Midbrain (tissue), 1 donor: ENCODE data around the gene VCL.
"Not testable (repeated sequence)": the region's sequence is repeated elsewhere in the genome, so short reads cannot be mapped to it uniquely, and the experiment has no call there.

Experiments
- DNase-seq: peaks from one replicate; lab custom pipeline; 2025; lab: John Stamatoyannopoulos, UW

VCL gene

DNA sequence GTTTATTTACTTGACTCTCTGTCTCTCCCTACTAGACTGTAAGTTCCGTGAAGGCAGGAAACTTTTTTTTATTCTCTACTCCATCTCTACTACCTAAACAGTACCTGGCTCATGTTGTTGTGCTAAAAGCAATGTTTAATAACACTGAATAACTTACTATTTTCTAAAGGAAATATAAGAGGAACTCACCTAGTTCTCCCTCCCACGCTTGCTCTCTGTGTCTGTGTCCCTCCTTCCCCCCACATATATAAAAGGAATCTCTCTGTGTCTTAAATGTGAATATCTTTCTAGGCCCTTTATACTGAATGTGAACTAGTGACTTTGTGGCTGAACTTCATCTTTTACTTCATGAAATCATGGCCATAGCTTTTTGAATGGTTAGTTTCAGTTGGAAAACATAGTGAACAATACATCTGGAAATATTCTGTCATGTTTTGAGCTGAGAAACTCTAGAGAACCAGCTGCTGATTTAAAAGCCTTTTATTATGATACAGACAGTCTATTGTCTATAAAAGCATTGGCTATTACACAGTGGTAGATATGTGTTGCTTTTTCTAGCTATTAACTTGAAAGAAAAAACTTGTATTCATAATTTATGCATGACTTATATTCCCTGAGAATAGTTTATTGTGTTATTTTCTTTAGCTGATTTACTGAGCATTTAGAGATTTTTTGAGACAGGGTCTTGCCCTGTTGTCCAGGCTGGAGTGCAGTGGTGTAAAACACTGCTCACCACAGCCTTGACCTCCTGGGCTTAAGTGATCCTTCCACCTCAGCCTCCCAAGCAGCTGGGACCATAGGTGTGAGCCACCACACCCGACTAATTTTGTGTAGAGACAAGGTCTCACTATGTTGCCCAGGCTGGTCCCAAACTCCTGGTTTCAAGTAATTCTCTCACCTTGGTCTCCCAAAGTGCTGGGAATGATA, 42.5 kb downstream of the VCL start:
- DNase-seq = no peak

- DNase-seq = no peak
Measured at GRCh38 chr10:74044419-74044818, 46.5 kb downstream of the VCL start.

GRCh38 chr10:74047304-74047703, 49.4 kb downstream of the VCL start:
- DNase-seq = no peak

- no peak for DNase-seq
Measured at GRCh38 chr10:74047871-74048270, 50.0 kb downstream of the VCL start.

GRCh38 chr10:74048433-74048832, 50.5 kb downstream of the VCL start:
- DNase-seq = no peak

DNA sequence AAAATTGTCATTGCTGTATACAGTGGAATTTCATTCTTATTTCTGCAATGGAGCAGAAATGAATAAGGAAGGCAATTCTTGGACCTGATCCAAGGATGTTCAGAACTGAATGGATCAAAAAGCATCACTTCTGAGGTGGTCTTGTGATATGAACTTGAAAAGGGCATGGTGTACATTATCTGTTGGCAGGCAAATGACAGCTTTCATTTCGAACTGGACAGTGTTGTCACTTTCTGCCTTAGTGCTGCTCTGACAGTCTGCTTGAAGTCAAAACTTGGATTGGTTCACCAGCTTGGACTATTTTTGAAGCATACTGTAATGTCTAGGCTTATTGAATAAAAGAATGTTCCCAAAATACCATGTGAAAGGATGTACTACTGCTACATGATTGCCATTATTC, 52.0 kb downstream of the VCL start:
- DNase-seq = no peak

DNA sequence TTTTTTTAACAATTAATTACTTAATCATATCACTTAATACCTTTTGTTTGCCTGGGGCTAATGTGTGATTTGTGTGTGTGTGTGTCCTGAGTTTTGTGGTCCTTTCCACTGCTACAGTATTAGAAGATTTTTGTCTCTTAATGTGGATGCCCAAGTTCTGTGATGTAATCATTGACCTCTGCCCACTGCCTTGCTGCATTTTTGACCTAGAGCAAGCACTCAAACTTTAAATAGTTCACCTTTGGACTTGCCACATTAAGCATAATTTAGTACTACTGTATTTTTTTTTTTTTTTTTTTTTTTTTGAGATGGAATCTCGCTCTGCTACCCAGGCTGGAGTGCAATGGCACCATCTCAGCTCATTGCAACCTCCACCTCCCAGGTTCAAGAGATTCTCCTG, 52.7 kb downstream of the VCL start:
- DNase-seq = no peak

DNA sequence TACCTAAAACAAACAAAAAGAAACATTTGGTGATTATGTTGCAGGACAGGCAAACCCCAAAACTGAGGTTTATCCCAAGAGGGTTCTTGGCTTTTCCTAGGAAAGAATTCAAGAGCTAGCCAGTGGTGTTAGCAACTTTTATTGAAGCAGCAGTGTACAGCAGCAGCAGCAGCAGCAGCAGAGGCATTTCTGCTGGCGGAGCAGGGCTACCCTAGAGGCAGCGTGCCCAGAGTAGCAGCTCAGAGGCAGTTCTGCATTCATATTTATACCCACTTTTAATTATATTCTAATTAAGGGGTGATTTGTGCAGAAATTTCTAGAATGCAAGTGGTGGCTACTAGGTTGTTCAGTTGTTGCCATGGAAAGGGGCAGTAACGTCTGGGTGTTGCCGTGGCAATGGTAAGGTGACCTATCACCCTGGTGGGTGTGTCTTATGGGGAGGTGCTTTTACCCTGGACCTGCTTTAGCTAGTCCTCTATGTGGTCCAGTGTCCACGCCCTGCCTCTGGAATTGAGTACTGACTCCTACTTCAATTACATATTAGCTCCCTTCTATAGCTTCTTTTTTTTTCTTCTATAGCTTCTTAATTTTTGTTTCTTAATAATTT, 53.9 kb downstream of the VCL start:
- DNase-seq = no peak

DNA sequence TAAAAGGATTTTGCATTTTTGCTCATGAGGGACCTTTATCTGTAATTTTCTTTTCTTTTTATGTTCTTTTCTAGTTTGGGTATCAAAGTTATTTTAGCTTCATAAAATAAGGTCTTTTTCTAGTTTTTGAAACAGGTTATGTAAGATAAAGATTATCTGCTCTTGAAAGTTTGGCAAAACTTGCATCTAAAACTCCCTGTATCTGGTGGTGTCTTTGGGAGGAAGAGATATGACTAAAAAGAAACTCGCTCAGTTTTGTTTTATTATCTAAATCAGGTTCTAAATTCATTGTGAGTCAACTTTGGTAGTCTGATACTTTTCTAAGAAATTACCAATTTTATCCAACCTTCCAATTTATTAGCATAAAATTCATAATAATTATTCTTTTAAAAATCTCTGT, 55.1 kb downstream of the VCL start:
- DNase-seq = no peak

- no peak for DNase-seq
Measured at GRCh38 chr10:74055383-74056049, 57.6 kb downstream of the VCL start.

GRCh38 chr10:74056050-74056818, 58.3 kb downstream of the VCL start:
- no peak for DNase-seq

GRCh38 chr10:74058071-74058470, 60.2 kb downstream of the VCL start:
- no peak for DNase-seq

- DNase-seq = no peak
Measured at GRCh38 chr10:74058658-74059057, 60.7 kb downstream of the VCL start.

DNA sequence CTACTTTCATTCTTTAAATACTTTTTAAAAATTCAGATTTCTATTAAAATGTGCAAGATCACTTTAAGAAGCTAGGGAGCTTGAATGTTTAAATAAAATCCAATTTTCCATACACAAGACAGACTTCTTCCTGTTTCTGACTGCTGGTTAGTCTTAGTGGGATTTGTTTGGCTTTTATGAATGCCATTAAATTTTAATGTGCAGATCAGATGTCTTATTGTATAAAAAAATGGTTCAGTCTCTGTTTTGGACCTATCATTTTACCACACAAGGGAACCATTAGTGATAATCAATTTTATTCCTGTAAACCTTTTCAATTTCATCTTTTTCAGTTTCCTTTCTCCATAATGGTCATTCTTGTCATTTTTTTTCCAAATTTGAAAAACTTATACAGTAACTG, 63.2 kb downstream of the VCL start:
- DNase-seq = no peak

GRCh38 chr10:74061978-74062377, 64.1 kb downstream of the VCL start:
- DNase-seq = not testable (repeated sequence)

DNA sequence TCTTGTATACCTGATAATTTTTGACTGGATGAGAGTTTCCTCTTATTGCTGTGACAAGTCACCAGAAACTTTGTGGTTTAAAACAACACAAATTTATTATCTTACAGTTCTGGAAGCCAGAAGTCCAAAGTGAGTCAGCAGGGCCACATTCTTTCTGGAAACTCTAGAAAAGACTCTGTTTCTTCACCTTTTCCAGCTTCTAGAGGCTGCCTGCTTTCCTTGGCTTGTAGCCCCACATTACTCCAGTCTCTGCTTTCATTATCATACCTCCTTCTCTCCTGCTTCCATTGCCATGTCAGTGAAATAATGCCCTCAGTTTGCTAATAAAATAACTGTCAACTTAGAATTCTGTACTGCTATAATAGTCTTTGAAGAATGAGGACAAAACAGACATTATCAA, 65.3 kb downstream of the VCL start:
- no peak for DNase-seq

DNA sequence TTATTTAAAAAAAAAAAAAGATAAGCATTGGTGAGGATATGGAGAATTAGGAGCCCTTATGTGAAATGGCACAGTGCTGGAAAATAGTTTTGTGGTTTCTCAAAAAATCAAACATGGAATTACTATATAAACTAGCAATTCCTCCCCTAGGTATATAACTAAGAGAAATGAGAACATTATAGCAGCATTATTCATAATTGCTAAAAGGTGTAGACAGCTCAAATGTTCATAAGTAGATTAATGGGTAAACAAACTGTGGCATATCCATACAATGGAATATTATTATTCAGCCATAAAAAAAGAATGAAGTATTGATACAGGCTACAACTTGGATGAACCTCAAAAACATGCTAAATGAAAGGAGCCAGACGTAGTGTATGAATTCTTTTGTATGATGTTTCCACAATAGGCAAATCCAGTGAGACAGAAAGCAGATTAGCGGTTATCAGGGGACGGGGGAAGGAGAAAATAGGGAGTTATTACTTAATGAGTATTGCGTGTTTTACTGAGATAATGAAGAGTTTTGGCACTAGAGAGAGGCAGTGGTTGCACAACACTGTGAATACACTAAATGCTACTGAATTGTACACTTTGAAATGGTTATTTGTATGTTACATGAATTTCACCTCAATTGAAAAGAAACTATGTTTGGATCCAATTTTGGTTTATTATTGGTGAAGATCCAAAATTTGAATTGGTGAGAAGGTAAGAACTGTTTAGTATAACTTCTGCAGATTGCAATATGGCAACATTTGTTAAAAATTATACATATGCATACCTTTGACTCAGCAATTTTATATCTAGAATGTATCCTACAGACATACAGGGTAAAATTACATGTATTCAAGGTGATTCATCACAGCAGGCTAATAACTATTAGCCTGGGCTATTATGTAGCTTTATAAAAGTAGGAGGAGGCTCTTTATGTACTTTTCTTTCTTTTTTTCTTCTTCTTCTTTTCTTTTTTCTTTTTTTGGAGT, 69.7 kb downstream of the VCL start:
- no peak for DNase-seq

GRCh38 chr10:74071157-74071556, 73.2 kb downstream of the VCL start:
- no peak for DNase-seq

- no peak for DNase-seq
Measured at GRCh38 chr10:74072503-74072902, 74.6 kb downstream of the VCL start.

GRCh38 chr10:74075906-74076305, 78.0 kb downstream of the VCL start:
- no peak for DNase-seq

- DNase-seq = no peak
Measured at GRCh38 chr10:74076961-74077360, 79.0 kb downstream of the VCL start.
